ENCODE measurements around the gene CD74. TPM values are rescaled to one million over a fixed set of nuclear protein-coding genes. Genes with fewer than 3 reads are reported as not detected.
A peak's percentile ranks its signal among the peaks of the same experiment; 100 is the strongest.

Gene CD74
- total and polyA plus RNA-seq, 10 of the 15 experiments (the other 5 are each of a cell fraction or from before 2014, with no cell fraction given): 1,387 to 11,063 (median 3,922) TPM

- ATAC-seq (peak; percentile 2), DNase-seq (ENCODE audit: low read depth, low spot score) (no peak), FAIRE-seq (peak; percentile 56)
- ChIA-PET POLR2A (interaction anchor here (0.5 to 4.9 kb wide), 9 partner anchors 10 to 128 kb away, joined by 3 to 39 read pairs (median 4); partner anchors contain the start of gene CD74), CTCF (interaction anchor here (0.6 to 14.0 kb wide), 9 partner anchors 10 to 92 kb away, joined by 3 to 274 read pairs (median 7); partner anchors contain the start of gene CD74), SMC1A (ENCODE audit: uncharacterized antibody, unreplicated experiment) (interaction anchor here (0.9 to 8.1 kb wide), 6 partner anchors 10 to 49 kb away, joined by 3 to 127 read pairs (median 8); partner anchors contain the start of gene CD74), RAD21 (ENCODE audit: unreplicated experiment) (interaction anchor here (0.5 to 8.6 kb wide), 7 partner anchors 10 to 140 kb away, joined by 3 to 115 read pairs (median 3); partner anchors contain the start of gene CD74)
- H3K4me1 ChIP-seq (ENCODE audit: control insufficient read depth, insufficient read depth, low read length): no peaks in the 10 kb centered on the region; the same call in 1 of the 2 replicates
- no peak overlapping the region for H3K4me2 ChIP-seq (ENCODE audit: control insufficient read depth, insufficient read depth)
- in situ Hi-C loops (cut with MboI): no loop called here
- no peak overlapping the region for H3K27ac ChIP-seq (ENCODE audit: control insufficient read depth, insufficient read depth)
- H3K9me3 ChIP-seq (replicated peaks; ENCODE audit: control insufficient read depth, insufficient read depth, low read length): no peaks in the 10 kb centered on the region
- intact Hi-C loops (cut with micrococcal nuclease; ENCODE audit: unreplicated experiment): no loop called here
- no TSS peak for BruUV-seq (replicated peaks)
- no peak overlapping the region for H3K9ac ChIP-seq (ENCODE audit: control insufficient read depth, insufficient read depth, low read length)
- H3K27me3 ChIP-seq (replicated peaks in 1 of 2; ENCODE audit: control insufficient read depth in 2 of 2, insufficient read depth in 2 of 2, low read length in 1 of 2): no peaks in the 10 kb centered on the region
- H2AFZ ChIP-seq (ENCODE audit: control insufficient read depth, low read depth, low read length): no peak overlapping the region
- H3K79me2 ChIP-seq (ENCODE audit: control insufficient read depth, insufficient read depth, low read length): peaks cover 2% of the 10 kb centered on the region
- H3K36me3 ChIP-seq (ENCODE audit: control insufficient read depth in 2 of 2, insufficient read depth in 2 of 2, low read length in 1 of 2): peaks cover 46 to 50% of the 10 kb centered on the region in 2 experiments
- H3K4me3 ChIP-seq: no peak overlapping the region
- peaks cover 34% of the 10 kb centered on the region for H4K20me1 ChIP-seq (ENCODE audit: control insufficient read depth, insufficient read depth)
- 30% methylated on average over 12 of the region's 12 CpGs for WGBS (ENCODE audit: insufficient coverage, insufficient replicate concordance, low lambda C conversion rate, missing lambda C conversion rate)
- TF ChIP-seq BACH1 (IDR thresholded peaks at IDR 0.05; ENCODE audit: borderline replicate concordance) (peak; percentile 54), YY1 (IDR thresholded peaks at IDR 0.05; ENCODE audit: low read depth, low read length) (no peak; the same call in none of the 2 replicates), RUNX3 (IDR thresholded peaks at IDR 0.05; ENCODE audit: low read length) (no peak), IRF4 (IDR thresholded peaks at IDR 0.05; ENCODE audit: low read depth, low read length) (no peak), NR2F1 (conservative IDR thresholded peaks at IDR 0.05) (no peak), BCL3 (IDR thresholded peaks at IDR 0.05; ENCODE audit: borderline replicate concordance, insufficient read depth, low read depth, low read length, poor library complexity, severe bottlenecking) (peak; percentile 98), ZNF274 (IDR thresholded peaks at IDR 0.05; ENCODE audit: insufficient read depth, insufficient read length) (no peak), PKNOX1 (IDR thresholded peaks at IDR 0.05) (no peak), SUPT20H (IDR thresholded peaks at IDR 0.05; ENCODE audit: borderline replicate concordance, control insufficient read depth, low read depth, low read length) (no peak), KLF5 (IDR thresholded peaks at IDR 0.05; ENCODE audit: partially characterized antibody) (no peak), SRF (IDR thresholded peaks at IDR 0.05; ENCODE audit: low read depth in 2 of 2, low read length in 2 of 2) (no peak), KDM1A (IDR thresholded peaks at IDR 0.05; ENCODE audit: borderline replicate concordance) (no peak), SIN3A (IDR thresholded peaks at IDR 0.05; ENCODE audit: low read depth, low read length) (no peak), E4F1 (IDR thresholded peaks at IDR 0.05; ENCODE audit: borderline replicate concordance, partially characterized antibody) (no peak), NFYB (IDR thresholded peaks at IDR 0.05; ENCODE audit: insufficient read depth, low read depth, low read length) (no peak), PML (IDR thresholded peaks at IDR 0.05; ENCODE audit: low read length) (no peak), FOS (IDR thresholded peaks at IDR 0.05; ENCODE audit: borderline replicate concordance, extremely low read depth, insufficient read length) (no peak)
Measured at GRCh38 chr5:150400316-150401075, 12.2 kb downstream of the CD74 start.

All from GM12878 (cell line).